Endothelial cell (in vitro differentiated cells): ENCODE results near the gene TIPARP. TPM values are rescaled to one million over a fixed set of nuclear protein-coding genes. Genes with fewer than 3 reads are reported as not detected.

Experiments
- DNase-seq: peaks from one replicate; pipeline ENCODE4 v3.0.0; 2021; ENCODE audit warnings: low spot score
- H3K27ac Mint-ChIP-seq: one replicate; pipeline ENCODE4 v1.8.0; 2021; ENCODE audit warnings: mixed read lengths, inconsistent platforms; ENCODE audit not compliant: unreplicated experiment
- H3K27me3 Mint-ChIP-seq: one replicate; pipeline ENCODE4 v1.8.0; 2021; ENCODE audit warnings: mild to moderate bottlenecking, moderate library complexity, mixed read lengths, inconsistent platforms; ENCODE audit not compliant: unreplicated experiment
- H3K36me3 Mint-ChIP-seq: one replicate; pipeline ENCODE4 v1.8.0; 2021; ENCODE audit warnings: mild to moderate bottlenecking, low read depth, mixed read lengths, inconsistent platforms; ENCODE audit not compliant: unreplicated experiment
- H3K4me1 Mint-ChIP-seq: one replicate; pipeline ENCODE4 v1.8.0; 2021; ENCODE audit warnings: mild to moderate bottlenecking, mixed read lengths, inconsistent platforms; ENCODE audit not compliant: unreplicated experiment
- H3K4me3 Mint-ChIP-seq: one replicate; pipeline ENCODE4 v1.8.0; 2021; ENCODE audit warnings: mild to moderate bottlenecking, mixed read lengths, inconsistent platforms; ENCODE audit not compliant: unreplicated experiment
- H3K9me3 Mint-ChIP-seq: one replicate; pipeline ENCODE4 v1.8.0; 2021; ENCODE audit warnings: mixed read lengths, inconsistent platforms; ENCODE audit not compliant: unreplicated experiment
- total RNA-seq: library from RNA; stranded (reverse); fragmentation: NEBNext Ultra II Directional; extraction: Animal tissue kit (Norgen Biotek cat#: 25700); gene quantifications from one replicate; pipeline ENCODE4 v1.2.1, GENCODE V29; 2021; ENCODE audit not compliant: unreplicated experiment
- TF ChIP-seq, protein P1 (sequence below): fragments of 200-600 bp; sonication (generic); IDR thresholded peaks from one replicate; pipeline ENCODE4 v1.5.0; 2021; ENCODE audit warnings: antibody characterized with exemption; ENCODE audit not compliant: unreplicated experiment

TIPARP gene
- total RNA-seq, 1 donor from 2014 or later = 8.9 TPM

GRCh38 chr3:156742401-156742800, 68.0 kb downstream of the TIPARP start:
- Mint-ChIP-seq H3K36me3 (peaks cover 4% of the 10 kb centered on the region), H3K27me3 (peaks cover 4% of the 10 kb centered on the region), H3K4me3 (no peak overlapping the region), H3K4me1 (no peaks in the 10 kb centered on the region), H3K9me3 (no peaks in the 10 kb centered on the region), H3K27ac (no peak overlapping the region)
- TF ChIP-seq, protein P1, sequence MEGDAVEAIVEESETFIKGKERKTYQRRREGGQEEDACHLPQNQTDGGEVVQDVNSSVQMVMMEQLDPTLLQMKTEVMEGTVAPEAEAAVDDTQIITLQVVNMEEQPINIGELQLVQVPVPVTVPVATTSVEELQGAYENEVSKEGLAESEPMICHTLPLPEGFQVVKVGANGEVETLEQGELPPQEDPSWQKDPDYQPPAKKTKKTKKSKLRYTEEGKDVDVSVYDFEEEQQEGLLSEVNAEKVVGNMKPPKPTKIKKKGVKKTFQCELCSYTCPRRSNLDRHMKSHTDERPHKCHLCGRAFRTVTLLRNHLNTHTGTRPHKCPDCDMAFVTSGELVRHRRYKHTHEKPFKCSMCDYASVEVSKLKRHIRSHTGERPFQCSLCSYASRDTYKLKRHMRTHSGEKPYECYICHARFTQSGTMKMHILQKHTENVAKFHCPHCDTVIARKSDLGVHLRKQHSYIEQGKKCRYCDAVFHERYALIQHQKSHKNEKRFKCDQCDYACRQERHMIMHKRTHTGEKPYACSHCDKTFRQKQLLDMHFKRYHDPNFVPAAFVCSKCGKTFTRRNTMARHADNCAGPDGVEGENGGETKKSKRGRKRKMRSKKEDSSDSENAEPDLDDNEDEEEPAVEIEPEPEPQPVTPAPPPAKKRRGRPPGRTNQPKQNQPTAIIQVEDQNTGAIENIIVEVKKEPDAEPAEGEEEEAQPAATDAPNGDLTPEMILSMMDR = no peak
- DNase-seq = no peak

DNA sequence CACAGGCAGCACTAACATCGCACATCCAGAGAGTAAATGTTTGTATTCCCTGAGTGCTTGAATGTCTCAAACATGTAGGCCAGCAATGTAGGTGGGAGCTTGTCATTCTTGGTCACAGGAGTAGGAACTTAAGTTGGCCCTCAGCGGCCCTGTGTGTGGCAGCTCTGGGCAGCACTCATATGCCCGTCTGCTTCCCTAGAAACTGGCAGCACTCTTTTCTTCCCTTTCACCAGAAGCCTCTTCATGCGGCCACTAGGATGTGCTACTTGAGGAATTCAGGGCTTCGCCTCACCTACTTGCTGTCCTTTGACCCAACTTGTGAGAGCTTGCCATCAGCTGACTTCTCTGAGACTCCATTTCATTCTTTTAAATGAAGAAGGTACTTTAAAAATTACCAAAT, 69.5 kb downstream of the TIPARP start:
- no peak overlapping the region for H3K27ac Mint-ChIP-seq
- no peaks in the 10 kb centered on the region for H3K4me1 Mint-ChIP-seq
- TF ChIP-seq, protein P1 = no peak
- DNase-seq = no peak
- H3K36me3 Mint-ChIP-seq = peaks cover 4% of the 10 kb centered on the region
- H3K4me3 Mint-ChIP-seq = no peak overlapping the region
- no peaks in the 10 kb centered on the region for H3K9me3 Mint-ChIP-seq
- peaks cover 4% of the 10 kb centered on the region for H3K27me3 Mint-ChIP-seq

- no peak for DNase-seq
- peaks cover 4% of the 10 kb centered on the region for H3K27me3 Mint-ChIP-seq
- no peaks in the 10 kb centered on the region for H3K9me3 Mint-ChIP-seq
- H3K36me3 Mint-ChIP-seq = peaks cover 4% of the 10 kb centered on the region
- TF ChIP-seq, protein P1 = no peak
- no peak overlapping the region for H3K4me3 Mint-ChIP-seq
- no peaks in the 10 kb centered on the region for H3K4me1 Mint-ChIP-seq
- H3K27ac Mint-ChIP-seq = no peak overlapping the region
Measured at GRCh38 chr3:156744631-156745030, 70.2 kb downstream of the TIPARP start.

DNA sequence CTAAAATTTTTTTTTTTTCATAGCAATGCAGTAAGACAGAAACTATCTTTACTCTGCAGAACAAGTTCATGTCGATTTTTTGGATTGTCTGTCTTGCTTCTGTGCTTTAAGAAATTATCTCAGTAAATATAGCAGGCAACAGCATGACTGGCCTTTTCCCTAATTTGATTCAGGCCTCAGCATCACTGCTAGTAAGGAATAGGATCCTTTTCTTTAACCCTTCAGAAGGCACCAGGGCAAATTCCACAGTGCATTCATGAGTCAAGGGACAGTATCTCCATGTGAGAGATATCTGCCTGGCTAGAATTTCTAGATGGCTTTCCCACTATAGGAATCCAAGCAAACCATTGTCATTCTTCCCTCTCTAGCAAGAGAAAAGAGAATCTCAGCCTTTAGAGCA, 71.4 kb downstream of the TIPARP start:
- Mint-ChIP-seq H3K4me1 (peaks cover 6% of the 10 kb centered on the region), H3K27ac (no peak overlapping the region), H3K36me3 (peaks cover 4% of the 10 kb centered on the region), H3K9me3 (no peaks in the 10 kb centered on the region), H3K27me3 (peaks cover 4% of the 10 kb centered on the region), H3K4me3 (no peak overlapping the region)
- no peak for DNase-seq
- TF ChIP-seq, protein P1 = no peak

- Mint-ChIP-seq H3K9me3 (no peaks in the 10 kb centered on the region), H3K27me3 (peaks cover 3% of the 10 kb centered on the region), H3K36me3 (peaks cover 4% of the 10 kb centered on the region), H3K27ac (no peak overlapping the region), H3K4me1 (peaks cover 10% of the 10 kb centered on the region), H3K4me3 (no peak overlapping the region)
- DNase-seq = no peak
- TF ChIP-seq, protein P1 = no peak
Measured at GRCh38 chr3:156747046-156747445, 72.7 kb downstream of the TIPARP start.
